GM12873 (cell line): ENCODE results near the gene C14orf119.

Experiments used
- TF ChIP-seq, protein P1 (sequence below): IDR thresholded peaks from 2 replicates; pipeline ENCODE4 v1.5.1; 2012; ENCODE audit warnings: low read depth, mild to moderate bottlenecking, moderate library complexity, low read length, control low read depth; ENCODE audit not compliant: insufficient read depth; ENCODE audit errors: missing control alignments

Gene C14orf119

DNA sequence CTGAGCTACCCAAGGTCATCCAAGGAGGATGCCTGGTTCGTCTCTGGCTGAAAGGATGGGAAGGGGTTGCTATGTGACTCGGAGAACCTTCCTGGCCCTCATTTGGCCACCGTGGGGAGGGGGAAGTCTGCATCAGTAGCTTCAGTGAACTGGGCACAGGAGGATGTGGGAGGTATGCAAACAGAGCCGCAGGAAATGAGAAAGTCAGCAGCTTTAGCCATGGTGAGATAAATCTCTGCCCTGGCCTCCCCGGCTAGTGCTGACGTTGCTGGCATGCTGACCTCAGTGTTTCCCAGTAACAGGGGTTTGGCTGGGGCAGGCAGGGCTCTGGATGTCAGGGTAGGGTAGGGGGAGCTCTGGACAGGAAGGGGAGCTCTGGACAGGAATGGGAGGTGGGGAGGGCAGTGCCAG lies 26.1 kb downstream of the C14orf119 start:
- TF ChIP-seq, protein P1, sequence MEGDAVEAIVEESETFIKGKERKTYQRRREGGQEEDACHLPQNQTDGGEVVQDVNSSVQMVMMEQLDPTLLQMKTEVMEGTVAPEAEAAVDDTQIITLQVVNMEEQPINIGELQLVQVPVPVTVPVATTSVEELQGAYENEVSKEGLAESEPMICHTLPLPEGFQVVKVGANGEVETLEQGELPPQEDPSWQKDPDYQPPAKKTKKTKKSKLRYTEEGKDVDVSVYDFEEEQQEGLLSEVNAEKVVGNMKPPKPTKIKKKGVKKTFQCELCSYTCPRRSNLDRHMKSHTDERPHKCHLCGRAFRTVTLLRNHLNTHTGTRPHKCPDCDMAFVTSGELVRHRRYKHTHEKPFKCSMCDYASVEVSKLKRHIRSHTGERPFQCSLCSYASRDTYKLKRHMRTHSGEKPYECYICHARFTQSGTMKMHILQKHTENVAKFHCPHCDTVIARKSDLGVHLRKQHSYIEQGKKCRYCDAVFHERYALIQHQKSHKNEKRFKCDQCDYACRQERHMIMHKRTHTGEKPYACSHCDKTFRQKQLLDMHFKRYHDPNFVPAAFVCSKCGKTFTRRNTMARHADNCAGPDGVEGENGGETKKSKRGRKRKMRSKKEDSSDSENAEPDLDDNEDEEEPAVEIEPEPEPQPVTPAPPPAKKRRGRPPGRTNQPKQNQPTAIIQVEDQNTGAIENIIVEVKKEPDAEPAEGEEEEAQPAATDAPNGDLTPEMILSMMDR = no peak

DNA sequence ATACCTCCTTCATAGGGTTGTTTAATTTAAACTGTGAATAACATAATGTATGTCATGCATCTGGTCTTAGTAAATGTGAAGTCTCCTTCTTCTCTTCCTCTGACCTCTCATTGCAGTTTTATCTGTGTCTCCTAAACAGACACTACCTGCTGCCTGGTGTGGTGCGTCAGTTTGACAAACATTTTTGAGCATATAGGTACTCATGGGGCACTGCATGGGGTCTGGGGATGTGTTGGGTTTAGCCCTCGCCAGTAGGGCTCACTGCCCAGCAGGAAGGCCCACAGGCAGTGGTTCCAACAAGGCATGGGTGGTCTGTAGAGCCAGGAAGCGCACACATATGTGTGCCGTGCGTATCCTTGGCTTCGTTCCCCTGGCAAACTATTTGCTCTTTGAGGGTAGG lies 26.8 kb downstream of the C14orf119 start:
- TF ChIP-seq, protein P1 = no peak

DNA sequence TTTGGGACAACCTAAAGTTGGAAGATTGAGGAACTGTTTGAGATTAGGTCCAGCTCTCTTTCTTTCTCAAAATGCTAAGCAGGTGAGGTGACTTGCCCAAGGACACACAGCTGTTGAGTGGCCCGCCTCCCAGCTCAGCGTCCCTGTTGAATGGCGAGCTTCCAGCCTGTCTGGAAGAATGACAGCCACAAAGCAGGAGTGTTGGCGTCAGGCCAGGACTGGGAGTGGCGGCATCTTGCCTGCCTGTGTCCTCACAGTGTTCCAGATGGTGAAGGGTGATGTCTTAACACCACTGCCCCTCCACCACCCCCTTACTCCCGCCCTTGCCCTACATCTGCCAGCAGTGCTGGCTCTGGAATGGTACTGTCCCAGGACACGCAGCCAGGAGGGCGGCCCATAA lies 28.1 kb downstream of the C14orf119 start:
- TF ChIP-seq, protein P1 = no peak

DNA sequence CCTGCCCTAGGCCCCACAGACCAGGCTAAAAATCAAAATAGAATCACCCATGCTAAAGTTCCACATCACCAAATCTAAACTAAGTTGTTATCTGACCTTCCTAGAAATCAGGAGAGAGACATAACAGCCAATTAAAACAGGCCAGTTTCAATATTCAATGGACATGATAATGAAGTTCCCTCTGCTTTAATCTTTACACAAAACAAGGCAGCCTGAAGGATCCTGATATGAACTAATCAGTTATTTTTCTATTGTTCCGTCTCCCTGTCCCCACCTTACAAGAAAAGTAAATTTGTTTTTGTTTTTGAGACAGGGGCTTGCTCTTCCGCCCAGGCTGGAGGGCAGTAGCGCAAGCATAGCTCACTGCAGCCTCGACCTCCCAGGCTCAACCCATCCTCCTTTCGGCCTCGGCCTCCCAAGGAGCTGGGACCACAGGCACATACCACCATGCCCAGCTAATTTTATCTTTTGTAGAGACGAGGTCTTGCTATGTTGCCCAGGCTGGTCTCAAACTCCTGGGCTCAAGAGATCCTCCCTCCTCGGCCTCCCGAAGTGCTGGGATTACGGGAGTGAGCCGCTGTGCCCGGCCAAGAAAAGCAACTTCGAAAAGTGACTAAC lies 29.1 kb downstream of the C14orf119 start:
- TF ChIP-seq, protein P1 = no peak

DNA sequence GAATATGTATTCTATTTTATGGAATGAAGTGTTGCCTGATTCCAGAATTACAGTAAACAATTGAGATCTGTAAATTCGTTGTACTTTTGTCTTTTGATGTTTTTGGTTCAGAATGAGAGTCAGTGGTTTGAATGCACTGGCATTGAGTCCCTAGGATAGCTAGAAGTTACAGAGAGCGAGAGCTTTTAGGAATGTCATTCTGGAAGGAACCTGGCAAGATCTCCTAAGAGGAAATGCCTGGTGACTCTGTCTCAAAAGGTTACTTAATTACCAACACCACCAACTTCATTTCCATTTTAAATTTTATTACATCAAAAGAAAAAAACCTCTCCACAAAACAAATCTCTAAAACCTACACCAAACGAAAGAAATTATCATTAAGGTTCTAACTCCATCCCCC lies 29.7 kb downstream of the C14orf119 start:
- TF ChIP-seq, protein P1 = no peak

DNA sequence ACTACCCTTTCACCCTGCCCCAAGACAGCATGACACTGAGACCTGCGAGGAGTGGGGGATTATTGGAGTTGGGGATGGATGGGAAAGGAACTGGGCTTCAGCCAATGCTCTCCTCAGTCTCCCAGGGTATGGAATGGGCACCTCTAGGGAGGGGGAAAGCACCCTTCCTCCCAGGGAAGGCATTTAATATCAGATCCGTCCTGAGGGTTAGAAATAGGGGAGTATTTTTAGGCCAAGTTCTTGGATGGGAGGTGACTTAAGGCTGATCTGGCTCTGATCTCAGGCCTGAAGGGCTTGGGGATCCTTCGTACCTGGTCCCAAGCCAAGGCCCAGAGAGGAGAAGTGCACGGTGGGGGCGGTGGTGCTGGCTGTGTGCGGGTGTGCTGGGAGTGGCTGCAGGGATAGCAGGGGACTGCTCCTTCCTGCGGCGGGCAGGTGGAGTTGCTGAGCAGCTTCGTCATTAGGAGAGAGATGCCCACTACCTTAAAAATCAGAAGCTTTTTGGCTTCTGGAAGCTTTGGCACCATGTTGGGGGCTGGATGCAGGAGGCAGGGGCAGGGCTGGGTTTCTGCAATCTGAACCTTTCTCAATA lies 30.7 kb downstream of the C14orf119 start:
- TF ChIP-seq, protein P1 = no peak

DNA sequence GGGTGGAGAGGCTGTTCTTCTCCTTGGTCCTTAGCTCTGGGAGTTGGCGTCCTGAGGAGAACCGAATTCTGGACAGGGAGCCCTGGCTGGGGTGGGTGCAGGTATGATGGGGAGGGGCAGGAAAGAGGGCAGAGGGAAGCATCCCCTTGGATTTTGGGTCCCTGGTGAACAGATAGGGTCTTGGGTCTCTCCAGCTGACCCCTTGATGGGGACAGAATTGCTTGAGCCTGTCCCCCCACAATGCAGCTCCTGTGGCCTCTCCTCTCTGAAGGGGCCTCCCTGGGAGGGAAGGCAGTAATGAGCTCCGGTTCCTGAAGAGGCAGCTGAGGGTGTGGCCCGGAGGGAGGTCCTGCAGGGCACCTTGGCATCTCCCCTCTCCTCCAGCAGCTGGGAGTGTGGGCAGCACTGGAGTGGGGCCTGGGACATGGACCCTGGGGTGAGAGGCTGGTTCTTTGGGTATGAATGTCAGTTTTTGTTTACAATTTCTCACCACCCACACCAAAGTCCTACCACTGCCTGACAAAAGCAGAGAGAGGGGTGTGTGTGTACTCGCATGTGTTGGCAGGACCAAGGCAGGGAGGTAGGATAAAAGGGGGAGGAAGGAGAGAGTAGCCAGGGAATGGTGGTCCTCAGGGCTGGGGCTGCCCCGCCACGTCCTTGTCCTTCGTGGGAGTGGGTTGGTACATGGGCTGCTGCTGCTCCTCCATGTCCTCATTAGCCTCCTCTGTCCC lies 31.4 kb downstream of the C14orf119 start:
- TF ChIP-seq, protein P1 = no peak
